GM18507 (cell line): Measurements from ENCODE around the gene DVL2.

Experiments used
- DNase-seq: peaks from one replicate; pipeline ENCODE4 v3.0.0; 2011; ENCODE audit warnings: low read depth; ENCODE audit not compliant: insufficient read length; ENCODE audit errors: extremely low spot score
- FAIRE-seq: peaks from 2 replicates; lab custom pipeline; 2011; peaks lifted over from hg19 to GRCh38; lab: Jason Lieb, UNC

Gene DVL2

GRCh38 chr17:7239091-7240027 is 5.0 kb upstream of the DVL2 start, which contains the start of gene PHF23:
TSS of gene PHF23 (minus strand) at chr17:7239457. CDS start at chr17:7239279, 178 bp downstream.
- DNase-seq, result peak; percentile 95
- peak; percentile 99 for FAIRE-seq

GRCh38 chr17:7238420-7239090 is 4.2 kb upstream of the DVL2 start:
- DNase-seq (no peak), FAIRE-seq (no peak)

- FAIRE-seq (peak; percentile 56), DNase-seq (no peak)
These were observed 3.6 kb upstream of the DVL2 start for GRCh38 chr17:7237761-7238419.

GRCh38 chr17:7237266-7237760 is 3.0 kb upstream of the DVL2 start:
- DNase-seq, result no peak
- no peak for FAIRE-seq

GRCh38 chr17:7236808-7237207 is 2.5 kb upstream of the DVL2 start:
- FAIRE-seq (no peak), DNase-seq (no peak)

GRCh38 chr17:7235693-7236665 is 1.7 kb upstream of the DVL2 start:
- DNase-seq (no peak), FAIRE-seq (no peak)

- FAIRE-seq (peak; percentile 47), DNase-seq (no peak)
These were observed 625 bp downstream of the DVL2 start for GRCh38 chr17:7233701-7234082.

- DNase-seq (no peak), FAIRE-seq (peak; percentile 31)
These were observed 2.2 kb downstream of the DVL2 start for GRCh38 chr17:7232114-7232513.

- no peak for DNase-seq
- FAIRE-seq, result no peak
These were observed 4.8 kb downstream of the DVL2 start for GRCh38 chr17:7229504-7229903.

- DNase-seq (no peak), FAIRE-seq (no peak)
These were observed 5.4 kb downstream of the DVL2 start for GRCh38 chr17:7228920-7229319.

- FAIRE-seq (no peak), DNase-seq (no peak)
These were observed 7.3 kb downstream of the DVL2 start for GRCh38 chr17:7226721-7227710.

GRCh38 chr17:7225711-7226331 is 8.5 kb downstream of the DVL2 start:
- FAIRE-seq (no peak), DNase-seq (no peak)

GRCh38 chr17:7224661-7225111 is 9.6 kb downstream of the DVL2 start:
- no peak for FAIRE-seq
- no peak for DNase-seq

GRCh38 chr17:7224110-7224509 is 10.2 kb downstream of the DVL2 start:
- FAIRE-seq (no peak), DNase-seq (no peak)

GRCh38 chr17:7223375-7223774 is 10.9 kb downstream of the DVL2 start:
- no peak for DNase-seq
- no peak for FAIRE-seq

- DNase-seq (no peak), FAIRE-seq (no peak)
These were observed 11.4 kb downstream of the DVL2 start for GRCh38 chr17:7222972-7223292.
